IMR-90 (cell line): ENCODE results near the gene ADAMTS8. TPM values are rescaled to one million over a fixed set of nuclear protein-coding genes. Genes with fewer than 3 reads are reported as not detected.

Experiments used
- ATAC-seq: fragments of 200-7000 bp; cut with Tn5 transposase; 2 replicates; pipeline ENCODE4 v1.9.1; 2020; ENCODE audit warnings: low read depth, mild to moderate bottlenecking, moderate library complexity
- BruUV-seq: library from RNA; stranded (reverse); fragments of 400-500 nt; replicated peaks from 2 replicates; lab custom pipeline; 2021; lab: Mats Ljungman, UMichigan
- CTCF ChIA-PET: fragments of 300-600 bp; formaldehyde crosslinking; extraction: SDS; loops from one replicate; lab custom pipeline; 2021; ENCODE audit warnings: antibody characterized with exemption; lab: Yijun Ruan, JAX
- POLR2A ChIA-PET: fragments of 300-600 bp; sonication (Branson Sonifier 250); formaldehyde crosslinking; loops from one replicate; lab custom pipeline; 2022; ENCODE audit warnings: antibody characterized with exemption; ENCODE audit not compliant: unreplicated experiment; lab: Charles Lee
- DNase-seq: peaks from one replicate; pipeline ENCODE4 v3.0.0; 2013
- H2AFZ ChIP-seq: replicated peaks from 2 replicates; pipeline ENCODE3; 2013; ENCODE audit warnings: low read length, mild to moderate bottlenecking; ENCODE audit not compliant: poor library complexity
- H2AK5ac ChIP-seq: 2 replicates; pipeline ENCODE4 v1.6.1; 2013; ENCODE audit warnings: low read depth, low read length, inconsistent platforms
- H2AK9ac ChIP-seq: replicated peaks from 2 replicates; pipeline ENCODE3; 2013; ENCODE audit warnings: mild to moderate bottlenecking, low read depth, low read length, moderate library complexity; ENCODE audit not compliant: poor library complexity
- H2BK120ac ChIP-seq: 2 replicates; pipeline ENCODE4 v1.6.1; 2013; ENCODE audit warnings: low read depth, low read length, inconsistent platforms
- H2BK15ac ChIP-seq: 3 replicates; pipeline ENCODE4 v1.6.1; 2013; ENCODE audit warnings: low read depth, low read length, inconsistent platforms
- H2BK20ac ChIP-seq: 2 replicates; pipeline ENCODE4 v1.6.1; 2013; ENCODE audit warnings: low read depth, mild to moderate bottlenecking, inconsistent platforms, low read length, moderate library complexity
- H2BK5ac ChIP-seq: 2 replicates; pipeline ENCODE4 v1.6.1; 2013; ENCODE audit warnings: mild to moderate bottlenecking, low read depth, low read length, inconsistent platforms; ENCODE audit not compliant: poor library complexity, severe bottlenecking
- H3K14ac ChIP-seq: replicated peaks from 2 replicates; pipeline ENCODE4 v1.6.1; 2013; ENCODE audit warnings: low read depth, low read length, inconsistent platforms
- H3K18ac ChIP-seq: 2 replicates; pipeline ENCODE4 v1.6.1; 2013; ENCODE audit warnings: low read depth, low read length, control low read depth
- H3K23ac ChIP-seq: 2 replicates; pipeline ENCODE4 v1.6.1; 2013; ENCODE audit warnings: low read depth, low read length, inconsistent platforms
- H3K27ac ChIP-seq: 2 replicates; pipeline ENCODE4 v1.5.1; 2013; ENCODE audit warnings: mild to moderate bottlenecking, control low read depth, low read length; ENCODE audit not compliant: insufficient read depth
- H3K27me3 ChIP-seq: 2 replicates; pipeline ENCODE4 v1.6.1; 2013; ENCODE audit warnings: low read length; ENCODE audit not compliant: control insufficient read depth, insufficient read depth
- H3K36me3 ChIP-seq: 2 replicates; pipeline ENCODE4 v1.6.1; 2013; ENCODE audit warnings: low read length, mixed read lengths; ENCODE audit not compliant: control insufficient read depth, insufficient read depth
- H3K4ac ChIP-seq: 2 replicates; pipeline ENCODE4 v1.6.1; 2013; ENCODE audit warnings: low read depth, low read length, inconsistent platforms
- H3K4me1 ChIP-seq: 2 replicates; pipeline ENCODE4 v1.6.1; 2013; ENCODE audit warnings: low read length, mixed read lengths; ENCODE audit not compliant: control insufficient read depth, insufficient read depth
- H3K4me2 ChIP-seq: 2 replicates; pipeline ENCODE4 v1.6.1; 2013; ENCODE audit warnings: low read depth, mild to moderate bottlenecking, control low read depth, low read length, moderate library complexity
- H3K4me3 ChIP-seq: 2 replicates; pipeline ENCODE4 v1.5.1; 2013; ENCODE audit warnings: low read depth, mild to moderate bottlenecking, control low read depth, low read length, moderate library complexity; ENCODE audit not compliant: insufficient read depth
- H3K56ac ChIP-seq: 2 replicates; pipeline ENCODE4 v1.6.1; 2013; ENCODE audit warnings: low read length, inconsistent platforms; ENCODE audit not compliant: insufficient read depth; ENCODE audit errors: extremely low read depth
- H3K79me1 ChIP-seq, 2 experiments: 2 replicates each; pipeline ENCODE4 v1.6.1; 2013; ENCODE audit warnings: low read length in 2 of 2, inconsistent platforms in 1 of 2, low read depth in 1 of 2
- H3K9ac ChIP-seq: 2 replicates; pipeline ENCODE4 v1.6.1; 2013; ENCODE audit warnings: low read depth, low read length, control low read depth
- H3K9me1 ChIP-seq: 2 replicates; pipeline ENCODE4 v1.6.1; 2013; ENCODE audit warnings: low read length, inconsistent platforms; ENCODE audit not compliant: insufficient read depth
- H3K9me3 ChIP-seq: 2 replicates; pipeline ENCODE4 v1.6.1; 2013; ENCODE audit warnings: low read length; ENCODE audit not compliant: control insufficient read depth, insufficient read depth
- H4K20me1 ChIP-seq: 2 replicates; pipeline ENCODE4 v1.6.1; 2013; ENCODE audit warnings: low read length, inconsistent platforms; ENCODE audit not compliant: insufficient read depth
- H4K5ac ChIP-seq: 2 replicates; pipeline ENCODE4 v1.6.1; 2013; ENCODE audit warnings: mild to moderate bottlenecking, low read depth, low read length, control low read depth
- H4K8ac ChIP-seq, 2 experiments: 2 replicates each; pipeline ENCODE4 v1.6.1; 2013; ENCODE audit warnings: low read depth in 2 of 2, low read length in 2 of 2, control low read depth in 1 of 2, inconsistent platforms in 1 of 2
- H4K91ac ChIP-seq: 2 replicates; pipeline ENCODE4 v1.6.1; 2013; ENCODE audit warnings: low read depth, low read length, inconsistent platforms; ENCODE audit not compliant: insufficient read depth
- CTCF ChIP-seq: conservative IDR thresholded peaks from 2 replicates; pipeline ENCODE4 v1.5.1; 2012; ENCODE audit warnings: mild to moderate bottlenecking, low read depth, low read length, improper control_type of control experiment
- FOS ChIP-seq: fragments of 150-350 bp; IDR thresholded peaks from 2 replicates; pipeline ENCODE4 v1.6.1; 2016; ENCODE audit warnings: low read depth, low read length
- MAFK ChIP-seq: IDR thresholded peaks from 2 replicates; pipeline ENCODE4 v1.6.1; 2012; ENCODE audit warnings: low read depth, low read length, improper control_type of control experiment
- RCOR1 ChIP-seq: IDR thresholded peaks from 2 replicates; pipeline ENCODE4 v1.6.1; 2012; ENCODE audit warnings: mild to moderate bottlenecking, low read length, improper control_type of control experiment; ENCODE audit not compliant: insufficient replicate concordance
- RFX5 ChIP-seq: IDR thresholded peaks from 2 replicates; pipeline ENCODE4 v1.8.0; 2012; ENCODE audit warnings: low read depth, mild to moderate bottlenecking, low read length, moderate library complexity
- USF2 ChIP-seq: fragments of 150-350 bp; IDR thresholded peaks from 2 replicates; pipeline ENCODE4 v1.6.1; 2017; ENCODE audit warnings: mild to moderate bottlenecking, antibody characterized with exemption, low read length, low read depth
- WGBS, 2 experiments: methylation state at CpG; one replicate each; pipeline versions ENCODE4 v1.1.5 to v1.1.7; 2013; ENCODE audit warnings: missing lambda C conversion rate in 2 of 2; ENCODE audit not compliant: insufficient read length in 1 of 2; ENCODE audit errors: extremely low coverage in 2 of 2; 5-methylcytosine and 5-hydroxymethylcytosine counted together
- dilution Hi-C: fragments of 300-500 bp; cut with HindIII; formaldehyde crosslinking; loops from one replicate; pipeline ENCODE4 v1.14.3; 2018; ENCODE audit warnings: low sequenced_read_pairs; ENCODE audit not compliant: unreplicated experiment
- in situ Hi-C: fragments of 300-500 bp; cut with MboI; formaldehyde crosslinking; loops from 3 replicates; pipeline ENCODE4 v1.14.3; 2019; ENCODE audit warnings: low sequenced_read_pairs, inconsistent platforms, mixed read lengths
- intact Hi-C: fragments of 100-400 bp; cut with micrococcal nuclease; formaldehyde crosslinking; loops from 2 replicates; pipeline ENCODE4 v1.10.0; 2022
- polyA plus RNA-seq, 3 experiments: library from polyadenylated mRNA; depleted of rRNA; stranded (reverse); fragments of >200 nt; gene quantifications; 2 replicates each; pipeline ENCODE4 v1.2.3, GENCODE V29; 2012; ENCODE audit warnings: low replicate concordance in 1 of 3
- total RNA-seq: library from RNA; depleted of rRNA; stranded (reverse); fragments of >200 nt; gene quantifications from 2 replicates; pipeline ENCODE4 v1.2.3, GENCODE V29; 2012

The ADAMTS8 gene
- total and polyA plus RNA-seq, 2 of the 4 experiments (the other 2 are of a cell fraction): under 0.01 to 0.60 TPM

GRCh38 chr11:130405428-130405827 lies 23.0 kb downstream of the ADAMTS8 start:
- H4K5ac ChIP-seq: no peak overlapping the region
- dilution Hi-C loops (no loop called here), in situ Hi-C loops (loop anchor here (25.0 kb wide), 2 partner anchors 1482 to 1657 kb away; no protein-coding TSS in a partner anchor), intact Hi-C loops (no loop called here)
- H2AFZ ChIP-seq: no peak overlapping the region
- TF ChIP-seq RFX5: no peak
- no peak for TF ChIP-seq MAFK
- no peak for TF ChIP-seq USF2
- no peak for TF ChIP-seq CTCF
- no peak for TF ChIP-seq FOS
- TF ChIP-seq RCOR1: no peak
- no peak overlapping the region for H2BK15ac ChIP-seq
- no peak overlapping the region for H3K9ac ChIP-seq
- no peak overlapping the region; the same call in 1 of the 2 replicates for H3K18ac ChIP-seq
- DNase-seq: no peak
- peaks cover 31% of the 10 kb centered on the region for H3K4me1 ChIP-seq
- H4K8ac ChIP-seq: no peak overlapping the region
- no peaks in the 10 kb centered on the region for H3K27me3 ChIP-seq
- peak overlapping the region; percentile 40 for H2AK5ac ChIP-seq
- H3K4ac ChIP-seq: no peak overlapping the region
- ChIA-PET CTCF (no interaction called here), POLR2A (no interaction called here)
- H2BK5ac ChIP-seq: no peak overlapping the region
- H3K79me1 ChIP-seq: no peaks in the 10 kb centered on the region
- no peak overlapping the region for H3K23ac ChIP-seq
- peaks cover 5% of the 10 kb centered on the region; the same call in 1 of the 2 replicates for H3K36me3 ChIP-seq
- no peak overlapping the region for H2BK120ac ChIP-seq
- no peaks in the 10 kb centered on the region for H3K9me3 ChIP-seq
- H3K27ac ChIP-seq: no peak overlapping the region
- 0 out of 2 replicates have a peak overlapping the region, but pooled peaks have one; percentile 14 for H2BK20ac ChIP-seq
- H3K56ac ChIP-seq: no peak overlapping the region
- no peak overlapping the region; the same call in 1 of the 2 replicates for H4K91ac ChIP-seq
- H3K14ac ChIP-seq: no peak overlapping the region
- WGBS, 2 experiments: 93% methylated on average over 6 of the region's 11 CpGs; no CpG with 5 or more reads in 1 of the 2 experiments
- H3K4me3 ChIP-seq: no peak overlapping the region
- no peak overlapping the region for H3K4me2 ChIP-seq
- ATAC-seq: no peak
- H2AK9ac ChIP-seq: no peak overlapping the region
- peaks cover 5% of the 10 kb centered on the region; the same call in 1 of the 2 replicates for H4K20me1 ChIP-seq
- peaks cover 30% of the 10 kb centered on the region for H3K9me1 ChIP-seq
- no TSS peak for BruUV-seq
